Adrenal gland (tissue), 19 donors: ENCODE results near the gene CTBP2. TPM values are rescaled to one million over a fixed set of nuclear protein-coding genes. Genes with fewer than 3 reads are reported as not detected.
A peak's percentile ranks its signal among the peaks of the same experiment; 100 is the strongest.

Source experiments
- DNase-seq, 7 donors: peaks; one replicate each; pipeline ENCODE4 v3.0.0-alpha.2; 2019 to 2020
- H3K27ac ChIP-seq, 5 donors: fragments of 200-600 bp; sonication (generic) in 4 of 5; 1 replicate in 3 of 5; 2 replicates in 2 of 5; pipeline versions ENCODE4 v1.5.1 to v1.8.0; 2016 to 2020; ENCODE audit warnings: mild to moderate bottlenecking in 1 of 5
- H3K27me3 ChIP-seq: fragments of 200-600 bp; 2 replicates; pipeline ENCODE4 v1.8.0; 2021
- H3K36me3 ChIP-seq, 2 donors: fragments of 200-600 bp; replicated peaks in 1 of 2; 1 replicate in 1 of 2; 2 replicates in 1 of 2; pipeline versions ENCODE4 v1.5.1 to v1.8.0; 2018 to 2022
- H3K4me1 ChIP-seq, 2 donors: fragments of 200-600 bp; replicated peaks in 1 of 2; 1 replicate in 1 of 2; 2 replicates in 1 of 2; pipeline versions ENCODE4 v1.5.1 to v1.8.0; 2018 to 2021
- H3K4me3 ChIP-seq, 4 donors: fragments of 200-600 bp; sonication (generic) in 3 of 4; one replicate each; pipeline ENCODE4 v1.5.1; 2016 to 2018
- H3K9me3 ChIP-seq, 3 donors: fragments of 200-600 bp; sonication (generic) in 1 of 3; replicated peaks in 1 of 3; 1 replicate in 2 of 3; 2 replicates in 1 of 3; pipeline versions ENCODE4 v1.5.1 to v1.8.0; 2016 to 2021
- CTCF ChIP-seq, 6 experiments: fragments of 450-650 bp in 4 of 6; fragments of 200-600 bp in 2 of 6; sonication (generic) in 1 of 6; IDR thresholded peaks; 1 replicate in 5 of 6; 2 replicates in 1 of 6; pipeline versions ENCODE4 v1.5.1 to v1.8.0; 2016 to 2021; ENCODE audit warnings: antibody characterized with exemption in 6 of 6, mild to moderate bottlenecking in 2 of 6, moderate library complexity in 1 of 6
- POLR2A ChIP-seq, 2 donors: fragments of 450-650 bp; IDR thresholded peaks; one replicate each; pipeline ENCODE4 v1.6.1; 2017; ENCODE audit warnings: antibody characterized with exemption in 2 of 2, mild to moderate bottlenecking in 2 of 2, moderate library complexity in 1 of 2
- WGBS, 4 donors: extraction: QIAGEN DNeasy Blood & Tissue Kit in 2 of 4; methylation state at CpG; one replicate each; pipeline versions ENCODE4 v1.1.5 to v1.1.7; 2013 to 2017; 5-methylcytosine and 5-hydroxymethylcytosine counted together
- intact Hi-C, 2 donors: fragments of 100-400 bp; cut with DNase I; formaldehyde crosslinking; loops; one replicate each; pipeline versions ENCODE4 v1.14.1 to v1.15.0; 2022 to 2023
- long read RNA-seq, 10 donors: library from polyadenylated mRNA in 3 of 10; unstranded in 2 of 10; stranded (forward) in 1 of 10; transcript quantifications; one replicate each; pipeline ENCODE4 v2.0.0 and lab custom pipeline, GENCODE V29; 2021 to 2026
- polyA plus RNA-seq, 3 donors: library from polyadenylated mRNA; stranded (reverse); fragments of 200-250 nt in 2 of 3; fragments of 350-450 nt in 1 of 3; fragmentation: Illumina TruSeq in 1 of 3; extraction: RNeasy Lipid Tissue Mini Kit (QIAGEN cat#74804) in 1 of 3; gene quantifications; one replicate each; pipeline ENCODE4 v1.2.3, GENCODE V29; 2013 to 2014
- total RNA-seq, 9 donors: library from RNA; depleted of rRNA in 4 of 9; stranded (reverse); fragments of >200 nt in 4 of 9; fragments of 120-200 nt in 1 of 9; fragmentation: NEBNext Ultra II Directional in 1 of 9; extraction: Animal tissue kit (Norgen Biotek cat#: 25700) in 1 of 9; gene quantifications; one replicate each; pipeline versions ENCODE4 v1.1.0 to v1.2.4, GENCODE V29; 2013 to 2023
- donor health status: healthy with polysubstance abuse.
- donor health status: Bipolar disorder and iron deficiency.
- donor health status: DM: yes; HTN: yes; CAD: no.
- donor health status: DM: no; HTN: no; CAD: no.
- donor health status: DM: no; HTN: no; CAD: no.
- donor health status: DM: yes; HTN: yes; CAD: no.

Gene CTBP2
- 10 to 100 TPM; 28.1 to 66.5 (median 50.2) TPM for total RNA-seq
- 10 to 100 TPM; 25.3 to 53.4 (median 28.4) TPM for polyA plus RNA-seq
- long read RNA-seq, donor 1, full-length matches to known transcripts: 5 of 5 reads
- long read RNA-seq, donor 1, partial matches to known transcripts: 0 of 5 reads
- long read RNA-seq, donor 1, other reads (novel, unspliced or antisense): 0 of 5 reads
- long read RNA-seq, donor 2, full-length matches to known transcripts: 3 of 3 reads
- long read RNA-seq, donor 2, partial matches to known transcripts: 0 of 3 reads
- long read RNA-seq, donor 2, other reads (novel, unspliced or antisense): 0 of 3 reads
- long read RNA-seq, donor 3, full-length matches to known transcripts: 2 of 2 reads
- long read RNA-seq, donor 3, partial matches to known transcripts: 0 of 2 reads
- long read RNA-seq, donor 3, other reads (novel, unspliced or antisense): 0 of 2 reads
- long read RNA-seq, donor 4, full-length matches to known transcripts: 5 of 7 reads
- long read RNA-seq, donor 4, partial matches to known transcripts: 2 of 7 reads
- long read RNA-seq, donor 4, other reads (novel, unspliced or antisense): 0 of 7 reads
- long read RNA-seq, donor 5, full-length matches to known transcripts: 44 of 99 reads
- long read RNA-seq, donor 5, partial matches to known transcripts: 1 of 99 reads
- long read RNA-seq, donor 5, other reads (novel, unspliced or antisense): 54 of 99 reads
- long read RNA-seq, donor 6, full-length matches to known transcripts: 2 of 7 reads
- long read RNA-seq, donor 6, partial matches to known transcripts: 1 of 7 reads
- long read RNA-seq, donor 6, other reads (novel, unspliced or antisense): 4 of 7 reads
- long read RNA-seq, donor 7, full-length matches to known transcripts: 1 of 1 reads
- long read RNA-seq, donor 7, partial matches to known transcripts: 0 of 1 reads
- long read RNA-seq, donor 7, other reads (novel, unspliced or antisense): 0 of 1 reads
- long read RNA-seq, donor 8, partial matches to known transcripts: 0 of 3 reads
- long read RNA-seq, donor 8, other reads (novel, unspliced or antisense): 0 of 3 reads
- long read RNA-seq, donor 9, full-length matches to known transcripts: 3 of 3 reads
- long read RNA-seq, donor 9, partial matches to known transcripts: 0 of 3 reads
- long read RNA-seq, donor 9, other reads (novel, unspliced or antisense): 0 of 3 reads
- long read RNA-seq, donor 10, full-length matches to known transcripts: 1 of 1 reads
- long read RNA-seq, donor 10, partial matches to known transcripts: 0 of 1 reads
- long read RNA-seq, donor 10, other reads (novel, unspliced or antisense): 0 of 1 reads

GRCh38 chr10:125159932-125160855, at the start of gene CTBP2:
Gene CTBP2 (minus strand): TSS chr10:125160563.
- 0 to 2% (median 0%) methylated on average over 24 to 100 of the region's 103 CpGs for WGBS, 4 donors
- Histone ChIP-seq H3K9me3 (no peaks in the 10 kb centered on the region), H3K4me1 (peaks cover 29 to 39% of the 10 kb centered on the region in 2 donors), H3K36me3 (no peaks in the 10 kb centered on the region), H3K27ac (peak within 1 kb of the TSS; percentile 81 to 99 (median 92)), H3K4me3 (peak within 1 kb of the TSS; percentile 33 to 97 (median 73)), H3K27me3 (no peaks in the 10 kb centered on the region)
- peak; percentile 55 to 74 (median 66) for DNase-seq
- peak in 1 of 2 donors; percentile 18 for TF ChIP-seq POLR2A (IDR thresholded peaks at IDR 0.05)
- no peak for TF ChIP-seq CTCF (IDR thresholded peaks at IDR 0.05)
- intact Hi-C loops: loop anchor here in 1 of 2 donors (10.0 kb wide), 2 partner anchors 75 to 175 kb away; no protein-coding TSS in a partner anchor

DNA sequence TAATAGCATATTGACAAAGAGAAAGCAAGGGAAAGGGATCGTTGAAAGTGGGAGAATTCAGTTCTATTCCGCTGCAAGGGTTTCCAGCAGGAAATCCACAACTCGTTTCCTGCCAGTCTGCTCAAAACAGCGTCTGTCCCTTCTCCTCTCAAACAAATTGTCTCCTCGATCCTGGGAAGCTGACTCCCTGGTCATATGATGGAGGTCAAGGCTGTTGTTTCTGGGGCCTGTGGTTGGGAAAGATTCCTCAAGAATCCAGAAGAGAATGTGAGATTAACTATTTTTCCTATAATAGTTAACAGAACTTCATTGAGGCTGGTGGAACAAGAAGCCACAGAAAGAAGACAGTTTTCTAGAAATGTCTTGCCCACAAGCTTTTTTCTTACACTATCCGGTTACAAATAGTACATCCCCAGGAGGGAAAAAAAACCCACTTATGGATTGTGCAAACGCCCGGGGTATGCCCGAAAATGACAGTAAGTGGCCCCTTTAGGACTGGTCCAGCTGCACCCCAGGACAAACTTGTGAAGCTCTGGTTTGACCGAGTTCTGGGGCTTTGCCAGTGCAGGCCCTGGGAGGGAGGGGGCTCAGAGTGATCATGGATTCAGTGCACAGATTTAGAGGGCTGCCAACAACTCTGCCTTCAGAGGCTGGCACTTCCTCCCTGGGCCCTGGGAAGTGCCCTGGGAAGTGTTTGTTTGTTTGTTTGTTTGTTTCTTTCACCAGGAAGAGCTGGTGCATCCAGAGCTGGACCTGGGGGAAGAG, 49.4 kb upstream of the CTBP2 start:
- TF ChIP-seq POLR2A (IDR thresholded peaks at IDR 0.05) (no peak), CTCF (IDR thresholded peaks at IDR 0.05) (no peak)
- DNase-seq: no peak
- Histone ChIP-seq H3K9me3 (no peaks in the 10 kb centered on the region), H3K36me3 (no peaks in the 10 kb centered on the region), H3K4me3 (no peak overlapping the region), H3K27ac (no peak overlapping the region), H3K27me3 (no peaks in the 10 kb centered on the region), H3K4me1 (no peaks in the 10 kb centered on the region)
- WGBS, 4 donors: 55 to 61% (median 59%) methylated on average over 9 to 10 of the region's 10 CpGs
- intact Hi-C loops: no loop called here

DNA sequence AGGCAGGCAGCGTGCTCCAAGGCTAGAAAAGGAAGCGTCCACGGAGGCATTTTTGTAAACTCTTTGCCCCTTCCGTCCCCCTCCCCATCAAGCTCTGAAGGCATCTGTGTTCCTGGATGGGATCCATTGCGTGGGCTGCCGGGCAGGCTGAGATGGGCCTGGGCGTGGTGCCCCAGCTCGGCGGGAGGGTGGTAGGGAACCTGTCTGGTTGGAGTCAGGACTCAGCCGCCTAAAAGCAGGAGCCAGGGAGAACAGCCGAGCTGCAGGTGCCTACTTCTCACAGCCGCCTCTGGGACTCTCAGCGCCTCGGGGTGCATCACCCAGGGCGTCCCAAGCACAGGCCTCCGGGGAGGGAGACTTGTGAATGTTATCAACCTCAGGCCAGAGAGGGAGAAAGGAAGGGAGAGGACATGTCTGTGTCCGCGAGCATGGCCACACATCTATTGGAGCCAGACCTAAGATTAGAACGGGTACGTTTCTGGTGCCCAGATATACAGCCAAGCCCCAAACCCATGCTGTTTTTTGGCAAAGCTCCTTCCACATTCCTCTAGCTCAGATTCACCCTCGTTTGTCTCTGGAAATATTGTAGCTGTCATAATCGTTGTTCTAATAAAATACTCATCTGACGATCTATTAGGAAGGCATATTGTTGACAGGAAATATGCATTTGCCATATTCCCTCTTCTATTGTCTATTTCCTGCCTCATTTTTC, 48.6 kb upstream of the CTBP2 start:
- Histone ChIP-seq H3K27me3 (no peaks in the 10 kb centered on the region), H3K36me3 (no peaks in the 10 kb centered on the region), H3K27ac (no peak overlapping the region), H3K4me1 (no peaks in the 10 kb centered on the region), H3K9me3 (no peaks in the 10 kb centered on the region), H3K4me3 (no peak overlapping the region)
- 75 to 87% (median 78%) methylated on average over 9 to 23 of the region's 23 CpGs for WGBS, 4 donors
- TF ChIP-seq POLR2A (IDR thresholded peaks at IDR 0.05): no peak
- no peak for TF ChIP-seq CTCF (IDR thresholded peaks at IDR 0.05)
- intact Hi-C loops: no loop called here
- DNase-seq: no peak
